ENCODE data around the gene CCNA1.

Gene CCNA1

GRCh38 chr13:36432106-36432544 lies at the start of gene CCNA1:
TSS of gene CCNA1 (plus strand) at chr13:36432495. CDS start at chr13:36433057, 562 bp downstream.
- no peak for FAIRE-seq
- DNase-seq (ENCODE audit: low spot score), result peak; percentile 8

GRCh38 chr13:36385489-36385888 lies 46.8 kb upstream of the CCNA1 start:
- FAIRE-seq, result no peak
- no peak for DNase-seq (ENCODE audit: low spot score)

GRCh38 chr13:36395280-36395679 lies 37.0 kb upstream of the CCNA1 start:
- FAIRE-seq (peak; percentile 72), DNase-seq (ENCODE audit: low spot score) (peak; percentile 54)

GRCh38 chr13:36405151-36405550 lies 27.1 kb upstream of the CCNA1 start:
- no peak for DNase-seq (ENCODE audit: low spot score)

GRCh38 chr13:36412736-36413135 lies 19.6 kb upstream of the CCNA1 start:
- FAIRE-seq, result no peak
- no peak for DNase-seq (ENCODE audit: low spot score)

More at GRCh38 chr13:36405151-36405550, 27.1 kb upstream of the CCNA1 start:
- no peak for FAIRE-seq

GRCh38 chr13:36413161-36413560 lies 19.1 kb upstream of the CCNA1 start:
- no peak for FAIRE-seq
- DNase-seq (ENCODE audit: low spot score), result no peak

GRCh38 chr13:36414461-36414860 lies 17.8 kb upstream of the CCNA1 start:
- no peak for DNase-seq (ENCODE audit: low spot score)
- FAIRE-seq, result no peak

GRCh38 chr13:36417331-36417730 lies 15.0 kb upstream of the CCNA1 start:
- DNase-seq (ENCODE audit: low spot score) (no peak), FAIRE-seq (no peak)

GRCh38 chr13:36418022-36418805 lies 14.1 kb upstream of the CCNA1 start:
- FAIRE-seq (peak; percentile 75), DNase-seq (ENCODE audit: low spot score) (peak; percentile 73)

GRCh38 chr13:36420437-36420891 lies 11.8 kb upstream of the CCNA1 start:
- FAIRE-seq, result peak; percentile 55
- DNase-seq (ENCODE audit: low spot score), result peak; percentile 56

- no peak for FAIRE-seq
- DNase-seq (ENCODE audit: low spot score), result peak; percentile 39
These were observed 10.8 kb upstream of the CCNA1 start for GRCh38 chr13:36421447-36421846.

GRCh38 chr13:36428086-36428485 lies 4.2 kb upstream of the CCNA1 start:
- DNase-seq (ENCODE audit: low spot score), result no peak

GRCh38 chr13:36430247-36431203 lies 1.8 kb upstream of the CCNA1 start:
- DNase-seq (ENCODE audit: low spot score) (no peak), FAIRE-seq (no peak)

More at GRCh38 chr13:36428086-36428485, 4.2 kb upstream of the CCNA1 start:
- FAIRE-seq, result no peak

- FAIRE-seq, result no peak
- DNase-seq (ENCODE audit: low spot score), result no peak
These were observed 840 bp upstream of the CCNA1 start for GRCh38 chr13:36431204-36432105.

- FAIRE-seq (no peak), DNase-seq (ENCODE audit: low spot score) (no peak)
These were observed 4.5 kb downstream of the CCNA1 start for GRCh38 chr13:36436811-36437210.

GRCh38 chr13:36438594-36439483 lies 6.5 kb downstream of the CCNA1 start:
- DNase-seq (ENCODE audit: low spot score) (no peak), FAIRE-seq (no peak)

- no peak for FAIRE-seq
- no peak for DNase-seq (ENCODE audit: low spot score)
These were observed 13.0 kb downstream of the CCNA1 start for GRCh38 chr13:36445278-36445677.

GRCh38 chr13:36445891-36446351 lies 13.6 kb downstream of the CCNA1 start:
- FAIRE-seq, result no peak
- DNase-seq (ENCODE audit: low spot score), result no peak

- FAIRE-seq (no peak), DNase-seq (ENCODE audit: low spot score) (no peak)
These were observed 15.2 kb downstream of the CCNA1 start for GRCh38 chr13:36447501-36447900.

- no peak for DNase-seq (ENCODE audit: low spot score)
- FAIRE-seq, result no peak
These were observed 18.2 kb downstream of the CCNA1 start for GRCh38 chr13:36450534-36450933.

All from RCC 7860 (cell line).